Activated CD8-positive, alpha-beta memory T cell treated with anti-CD3 and anti-CD28 coated beads for 36 hours (primary cell): ENCODE data around the gene KCNJ12. TPM values are rescaled to one million over a fixed set of nuclear protein-coding genes. Genes with fewer than 3 reads are reported as not detected.
"Not testable (repeated sequence)": the region's sequence is repeated elsewhere in the genome, so short reads cannot be mapped to it uniquely, and the experiment has no call there.

Source experiments
- CTCF ChIA-PET: fragments of 350-600 bp; sonication (Branson Sonifier 250); formaldehyde crosslinking; loops from one replicate; lab custom pipeline; 2021; ENCODE audit warnings: antibody characterized with exemption; lab: Charles Lee
- POLR2A ChIA-PET: fragments of 350-600 bp; sonication (Branson Sonifier 250); formaldehyde crosslinking; loops from one replicate; lab custom pipeline; 2021; ENCODE audit warnings: antibody characterized with exemption; lab: Charles Lee
- total RNA-seq, 2 experiments: library from RNA; stranded (reverse); gene quantifications; one replicate each; pipeline ENCODE4 v1.2.3, GENCODE V29; 2021

The KCNJ12 gene
- total RNA-seq, 2 experiments from 2014 or later = not detected

GRCh38 chr17:21378553-21378952 is 2.4 kb downstream of the KCNJ12 start:
- CTCF ChIA-PET = no interaction called here
- POLR2A ChIA-PET = no interaction called here

- POLR2A ChIA-PET = no interaction called here
- CTCF ChIA-PET = no interaction called here
These were observed 3.0 kb downstream of the KCNJ12 start for GRCh38 chr17:21379080-21379711.

- POLR2A ChIA-PET = no interaction called here
- CTCF ChIA-PET = no interaction called here
These were observed 4.5 kb downstream of the KCNJ12 start for GRCh38 chr17:21380659-21381058.

DNA sequence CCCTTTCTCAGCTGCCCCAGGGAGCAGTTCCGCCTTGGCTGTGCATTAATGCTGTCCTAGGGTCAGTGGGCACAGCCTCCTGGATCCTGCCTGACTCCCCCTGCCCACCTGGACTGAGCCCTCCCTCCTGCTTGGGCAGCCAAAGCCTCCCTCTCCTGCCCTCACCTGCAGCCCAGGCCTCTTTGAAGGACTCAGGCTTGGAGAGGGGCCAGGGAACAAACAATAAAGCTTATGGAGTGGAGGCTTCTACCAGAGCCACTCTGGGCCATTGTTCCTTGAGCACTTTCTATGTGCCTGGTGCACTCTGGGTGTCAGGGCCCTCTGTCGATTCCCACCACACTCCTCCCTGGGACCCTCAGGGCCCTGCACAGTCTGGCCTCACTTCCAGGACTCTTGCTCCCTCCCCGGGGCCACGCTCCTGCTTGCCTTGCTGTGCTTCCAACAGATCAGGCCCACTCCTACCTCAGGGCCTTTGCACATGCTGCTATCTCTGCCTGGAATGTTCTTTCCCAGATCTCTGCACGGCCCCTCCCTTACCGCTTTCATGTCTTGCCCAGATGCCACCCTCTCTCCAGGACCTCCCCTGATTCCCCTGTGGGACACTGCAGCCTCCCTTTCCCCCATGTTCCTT is 5.0 kb downstream of the KCNJ12 start:
- ChIA-PET POLR2A (no interaction called here), CTCF (no interaction called here)

GRCh38 chr17:21382560-21383495 is 6.7 kb downstream of the KCNJ12 start:
- CTCF ChIA-PET = no interaction called here

DNA sequence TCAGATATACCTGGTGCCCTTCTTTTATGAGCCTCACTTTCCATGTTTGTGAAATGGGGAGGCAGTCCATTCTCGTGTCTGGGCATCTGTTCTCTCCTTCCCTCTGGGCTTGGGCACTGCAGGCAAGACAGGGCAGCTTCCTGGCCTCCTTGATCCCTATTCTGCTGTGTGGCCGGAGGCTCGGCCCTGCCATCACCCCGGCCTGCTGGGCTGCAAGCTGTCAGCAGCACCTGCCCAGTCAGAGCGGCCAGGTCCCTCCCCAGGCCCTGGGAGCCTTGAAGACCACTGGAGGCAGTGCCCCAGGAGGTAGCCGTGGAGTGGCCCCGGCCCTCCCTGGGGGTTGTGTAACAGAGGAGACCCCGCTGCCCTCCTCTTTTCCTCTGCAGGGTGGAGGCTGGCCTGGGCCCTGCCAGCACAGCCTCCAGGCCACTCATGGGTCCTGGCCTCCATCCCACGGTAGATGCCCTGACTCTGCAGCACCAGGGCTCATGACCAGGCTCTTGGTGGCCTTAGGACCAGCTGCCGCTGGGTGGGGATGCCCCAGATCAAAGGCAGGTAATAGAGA is 9.2 kb downstream of the KCNJ12 start:
- CTCF ChIA-PET = no interaction called here
- POLR2A ChIA-PET = interaction anchor here (0.6 kb wide), 1 partner anchor 18 kb away, joined by 4 read pairs; no protein-coding TSS in a partner anchor

More at GRCh38 chr17:21382560-21383495, 6.7 kb downstream of the KCNJ12 start:
- POLR2A ChIA-PET = no interaction called here

DNA sequence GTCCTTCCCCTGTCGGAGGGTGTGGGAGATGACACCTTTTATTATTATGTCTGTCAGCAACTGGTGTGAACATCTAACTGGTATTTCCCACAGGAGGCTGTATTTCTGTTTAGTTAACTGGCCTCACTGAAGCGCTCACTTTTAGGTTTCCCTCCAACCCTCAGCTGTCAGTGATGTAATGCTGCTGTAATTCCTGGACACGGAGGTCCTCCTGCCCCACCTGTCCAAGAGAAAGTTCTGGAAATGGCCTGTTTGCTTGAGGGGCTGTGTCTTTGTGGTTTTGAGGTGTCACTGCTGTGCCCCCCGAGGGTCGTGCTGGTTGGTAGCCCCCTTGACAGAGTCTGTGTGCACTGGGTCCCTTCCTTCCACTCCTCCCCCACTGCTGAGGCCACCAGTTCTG is 11.5 kb downstream of the KCNJ12 start:
- ChIA-PET POLR2A (no interaction called here), CTCF (no interaction called here)

GRCh38 chr17:21388066-21388465 is 11.9 kb downstream of the KCNJ12 start:
- CTCF ChIA-PET = no interaction called here
- POLR2A ChIA-PET = no interaction called here

DNA sequence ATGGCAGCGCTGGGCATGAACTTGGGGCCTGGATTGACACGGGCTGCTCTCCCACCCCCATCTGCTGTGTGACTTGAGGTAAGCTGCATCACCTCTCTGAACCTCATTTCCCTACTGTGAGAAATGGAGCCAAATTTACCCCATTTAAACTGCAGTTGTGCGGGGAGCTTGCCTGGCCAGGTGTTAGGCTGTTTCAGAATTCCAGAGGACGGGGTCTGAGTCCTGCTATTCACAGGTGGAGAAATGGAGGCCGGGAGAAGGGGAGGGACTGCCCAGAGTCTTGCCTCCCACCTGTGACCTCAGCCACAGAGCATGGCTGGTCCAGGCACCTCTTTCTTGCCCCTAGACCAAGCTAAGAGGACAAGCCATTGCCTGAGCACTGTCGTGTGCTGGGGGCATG is 12.8 kb downstream of the KCNJ12 start:
- ChIA-PET CTCF (no interaction called here), POLR2A (interaction anchor here (0.5 kb wide), 1 partner anchor 657 kb away, joined by 3 read pairs; no protein-coding TSS in a partner anchor)

DNA sequence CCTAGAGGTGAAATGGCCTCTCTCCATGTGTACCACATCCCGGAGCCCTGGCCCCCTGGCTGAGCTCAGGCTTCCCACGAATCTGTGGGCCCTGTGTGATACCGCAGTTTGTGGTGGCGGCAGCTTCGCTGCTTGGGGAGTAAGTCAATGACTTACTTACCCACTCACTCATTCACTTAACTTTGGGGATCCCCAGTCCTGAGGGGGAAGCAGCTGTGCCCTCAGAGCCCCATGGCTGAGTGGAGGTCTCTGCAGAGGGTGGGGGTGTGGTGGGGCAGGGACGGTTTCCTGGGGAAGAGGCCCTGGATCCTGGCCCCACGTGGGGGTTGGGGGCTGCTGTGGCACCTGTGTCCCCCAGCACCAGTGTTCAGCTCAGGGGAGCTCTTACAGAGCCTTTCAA is 13.2 kb downstream of the KCNJ12 start:
- ChIA-PET CTCF (no interaction called here), POLR2A (no interaction called here)

DNA sequence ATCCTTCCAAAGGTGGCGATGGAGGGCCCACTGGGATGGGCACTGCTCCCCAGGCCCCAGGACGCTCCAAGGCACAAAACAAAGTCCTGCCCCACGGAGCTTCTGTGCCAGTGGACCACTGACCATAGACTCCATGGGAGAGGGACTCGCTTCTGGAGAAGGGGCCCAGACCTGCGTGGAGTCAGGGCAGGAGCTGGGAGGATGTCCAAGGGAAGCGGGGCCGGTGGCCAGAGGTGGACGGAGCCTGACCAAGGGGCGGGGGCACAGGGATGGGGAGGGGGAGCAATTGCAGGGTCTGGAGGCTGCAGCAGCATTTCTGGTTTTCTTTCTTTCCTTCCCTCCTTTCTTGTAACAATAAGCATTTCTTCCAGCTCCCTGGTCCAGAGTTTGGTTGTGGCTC is 14.1 kb downstream of the KCNJ12 start:
- ChIA-PET POLR2A (no interaction called here), CTCF (no interaction called here)

DNA sequence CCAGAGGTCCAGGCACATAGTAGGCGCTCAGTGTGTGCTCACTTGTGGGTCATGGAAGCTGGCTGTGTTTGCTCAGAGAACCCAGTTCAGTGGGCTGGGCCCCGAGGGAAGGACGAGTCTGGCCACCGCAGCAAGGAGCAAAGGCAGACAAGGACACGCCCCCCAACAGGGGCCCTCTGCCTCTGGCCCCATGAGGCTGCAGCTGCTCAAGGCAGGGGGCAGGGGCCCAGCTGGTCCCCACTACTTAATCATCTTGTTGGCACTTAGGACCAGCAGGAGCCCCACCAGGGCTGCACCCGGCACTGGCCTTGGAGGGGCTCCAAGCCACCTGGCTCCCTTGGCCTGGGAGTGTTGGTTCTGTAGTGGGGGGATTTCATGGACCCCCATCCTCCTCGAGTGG is 16.1 kb downstream of the KCNJ12 start:
- CTCF ChIA-PET = no interaction called here
- POLR2A ChIA-PET = no interaction called here

- CTCF ChIA-PET = no interaction called here
These were observed 18.1 kb downstream of the KCNJ12 start for GRCh38 chr17:21394265-21394664.

GRCh38 chr17:21395764-21396163 is 19.6 kb downstream of the KCNJ12 start:
- CTCF ChIA-PET = no interaction called here
- POLR2A ChIA-PET = no interaction called here

More at GRCh38 chr17:21394265-21394664, 18.1 kb downstream of the KCNJ12 start:
- POLR2A ChIA-PET = no interaction called here

- CTCF ChIA-PET = no interaction called here
These were observed 20.1 kb downstream of the KCNJ12 start for GRCh38 chr17:21396237-21396636.

GRCh38 chr17:21397341-21398190 is 21.4 kb downstream of the KCNJ12 start:
- CTCF ChIA-PET = no interaction called here
- POLR2A ChIA-PET = no interaction called here

More at GRCh38 chr17:21396237-21396636, 20.1 kb downstream of the KCNJ12 start:
- POLR2A ChIA-PET = no interaction called here

- POLR2A ChIA-PET = no interaction called here
- CTCF ChIA-PET = no interaction called here
These were observed 23.5 kb downstream of the KCNJ12 start for GRCh38 chr17:21399474-21400186.

DNA sequence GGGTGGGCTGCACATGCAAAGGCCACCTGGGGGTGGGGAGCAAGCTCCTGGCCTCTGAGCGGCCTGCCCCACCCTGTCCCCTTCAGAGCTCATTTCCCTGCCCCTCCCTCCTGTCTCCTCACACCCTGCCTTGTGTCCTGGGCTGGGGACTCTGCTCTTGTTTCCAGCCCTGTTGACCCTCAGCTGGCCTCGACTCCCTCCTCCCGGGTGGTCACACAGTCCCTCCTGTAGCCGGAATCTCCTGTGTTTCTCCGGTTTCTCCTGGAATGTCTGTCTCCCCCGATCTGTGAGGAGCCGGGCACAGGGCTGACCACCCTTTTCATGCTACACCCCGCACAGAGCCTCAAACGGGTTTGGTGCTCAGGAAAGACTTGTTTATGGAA is 24.0 kb downstream of the KCNJ12 start:
- POLR2A ChIA-PET, CTCF ChIA-PET: not testable (repeated sequence)
